ENCODE measurements around the gene CSNK2A2.

Gene CSNK2A2

DNA sequence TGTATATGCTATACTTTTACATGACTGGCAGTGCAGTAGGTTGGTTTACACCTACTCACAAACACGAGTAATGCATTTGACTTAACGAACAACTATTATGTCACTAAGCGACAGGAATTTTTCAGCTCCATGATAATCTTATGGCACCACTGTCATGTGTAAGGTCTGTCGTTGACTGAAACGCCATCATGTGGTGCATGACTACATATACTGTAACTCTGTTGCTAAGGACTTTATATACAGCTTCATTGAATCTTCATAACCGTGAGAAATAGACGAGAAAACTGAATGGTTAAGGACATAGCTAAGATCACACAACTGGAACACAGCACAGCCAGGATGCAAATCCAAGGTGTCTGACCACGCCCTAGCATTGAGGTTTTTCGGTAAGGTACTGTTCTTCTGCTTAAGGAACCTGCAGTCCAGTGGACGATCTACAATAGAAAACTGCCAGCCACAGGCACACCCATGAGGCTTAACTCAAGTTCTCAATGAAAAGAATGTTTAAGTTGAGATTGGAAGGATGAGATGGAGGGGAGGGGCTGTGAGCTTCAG is 72.0 kb downstream of the CSNK2A2 start:
- no peaks in the 10 kb centered on the region for H3K27me3 ChIP-seq (ENCODE audit: low read length)
- no peaks in the 10 kb centered on the region for H3K36me3 ChIP-seq (ENCODE audit: low read length)
- no peaks in the 10 kb centered on the region for H3K9me2 ChIP-seq (replicated peaks; ENCODE audit: insufficient read depth, low read length)
- no peaks in the 10 kb centered on the region for H3K9me3 ChIP-seq (ENCODE audit: insufficient read depth, low read length)
- no peak for TF ChIP-seq CTCF (IDR thresholded peaks at IDR 0.05; ENCODE audit: insufficient read depth, low read length, poor library complexity, severe bottlenecking)
- TF ChIP-seq EZH2phosphoT487 (conservative IDR thresholded peaks at IDR 0.05; ENCODE audit: low read length), result no peak
- no peak overlapping the region for H2AFZ ChIP-seq (ENCODE audit: low read depth, low read length, severe bottlenecking)
- peaks cover 76% of the 10 kb centered on the region for H3K79me2 ChIP-seq (ENCODE audit: insufficient read depth, low read length)
- H3K27ac ChIP-seq (ENCODE audit: low read depth, low read length), result no peak overlapping the region
- peaks cover 30% of the 10 kb centered on the region for H4K20me1 ChIP-seq (ENCODE audit: low read depth, low read length)
- H3F3A ChIP-seq (ENCODE audit: insufficient read depth), result peaks cover 12% of the 10 kb centered on the region; the same call in 1 of the 2 replicates
- H3K4me2 ChIP-seq (ENCODE audit: low read depth, low read length, poor library complexity, severe bottlenecking), result no peak overlapping the region
- no peak overlapping the region for H3K9ac ChIP-seq (ENCODE audit: low read length)
- no peak overlapping the region for H3K4me3 ChIP-seq (ENCODE audit: insufficient read depth, low read length, poor library complexity, severe bottlenecking)

GRCh38 chr16:58125041-58125440 is 72.9 kb downstream of the CSNK2A2 start:
- TF ChIP-seq EZH2phosphoT487 (conservative IDR thresholded peaks at IDR 0.05; ENCODE audit: low read length) (no peak), CTCF (IDR thresholded peaks at IDR 0.05; ENCODE audit: insufficient read depth, low read length, poor library complexity, severe bottlenecking) (no peak)
- Histone ChIP-seq H3K9me2 (replicated peaks; ENCODE audit: insufficient read depth, low read length) (no peaks in the 10 kb centered on the region), H3F3A (ENCODE audit: insufficient read depth) (0 out of 2 replicates have a peak, but pooled peaks cover 7% of the 10 kb centered on the region), H3K27me3 (ENCODE audit: low read length) (no peaks in the 10 kb centered on the region), H3K36me3 (ENCODE audit: low read length) (no peaks in the 10 kb centered on the region), H4K20me1 (ENCODE audit: low read depth, low read length) (peaks cover 37% of the 10 kb centered on the region), H3K79me2 (ENCODE audit: insufficient read depth, low read length) (peaks cover 84% of the 10 kb centered on the region), H3K9ac (ENCODE audit: low read length) (no peak overlapping the region), H3K27ac (ENCODE audit: low read depth, low read length) (no peak overlapping the region), H3K4me2 (ENCODE audit: low read depth, low read length, poor library complexity, severe bottlenecking) (no peak overlapping the region), H3K9me3 (ENCODE audit: insufficient read depth, low read length) (no peaks in the 10 kb centered on the region), H3K4me3 (ENCODE audit: insufficient read depth, low read length, poor library complexity, severe bottlenecking) (no peak overlapping the region), H2AFZ (ENCODE audit: low read depth, low read length, severe bottlenecking) (no peak overlapping the region)

- Histone ChIP-seq H4K20me1 (ENCODE audit: low read depth, low read length) (peaks cover 37% of the 10 kb centered on the region), H3K9me2 (replicated peaks; ENCODE audit: insufficient read depth, low read length) (no peaks in the 10 kb centered on the region), H3K36me3 (ENCODE audit: low read length) (no peaks in the 10 kb centered on the region), H3K9me3 (ENCODE audit: insufficient read depth, low read length) (no peaks in the 10 kb centered on the region), H2AFZ (ENCODE audit: low read depth, low read length, severe bottlenecking) (no peak overlapping the region), H3F3A (ENCODE audit: insufficient read depth) (0 out of 2 replicates have a peak, but pooled peaks cover 7% of the 10 kb centered on the region), H3K79me2 (ENCODE audit: insufficient read depth, low read length) (peaks cover 88% of the 10 kb centered on the region), H3K4me2 (ENCODE audit: low read depth, low read length, poor library complexity, severe bottlenecking) (no peak overlapping the region), H3K4me3 (ENCODE audit: insufficient read depth, low read length, poor library complexity, severe bottlenecking) (no peak overlapping the region), H3K27me3 (ENCODE audit: low read length) (no peaks in the 10 kb centered on the region), H3K9ac (ENCODE audit: low read length) (no peak overlapping the region), H3K27ac (ENCODE audit: low read depth, low read length) (no peak overlapping the region)
- TF ChIP-seq EZH2phosphoT487 (conservative IDR thresholded peaks at IDR 0.05; ENCODE audit: low read length), result no peak
- TF ChIP-seq CTCF (IDR thresholded peaks at IDR 0.05; ENCODE audit: insufficient read depth, low read length, poor library complexity, severe bottlenecking), result no peak
These were observed 73.3 kb downstream of the CSNK2A2 start for GRCh38 chr16:58124601-58124915.
